AG08396 (cell line): ENCODE measurements around the gene IQGAP2.
"Not testable (repeated sequence)": the region's sequence is repeated elsewhere in the genome, so short reads cannot be mapped to it uniquely, and the experiment has no call there.

ENCODE experiments used
- DNase-seq: peaks from one replicate; pipeline ENCODE4 v3.0.0; 2012; ENCODE audit warnings: low spot score, mixed read lengths

The IQGAP2 gene

DNA sequence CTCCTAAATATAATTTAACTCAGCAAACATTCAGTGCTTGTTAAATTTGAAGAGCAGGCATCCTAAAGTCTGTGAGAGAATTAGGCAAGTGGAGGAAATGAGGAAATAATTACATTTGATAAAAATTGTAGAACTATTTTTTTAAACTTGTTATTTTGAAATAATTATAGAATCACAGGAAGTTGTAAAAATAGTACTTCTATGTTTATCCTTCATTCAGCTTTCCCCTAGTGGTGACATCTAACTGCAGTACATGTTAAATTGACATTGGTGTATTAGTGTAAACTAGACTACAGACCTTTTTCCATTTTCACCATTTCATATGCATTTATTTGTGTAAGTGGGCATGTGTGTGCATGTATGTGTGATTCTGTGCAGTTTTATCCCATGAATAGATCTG is 168.5 kb downstream of the IQGAP2 start:
- no peak for DNase-seq

DNA sequence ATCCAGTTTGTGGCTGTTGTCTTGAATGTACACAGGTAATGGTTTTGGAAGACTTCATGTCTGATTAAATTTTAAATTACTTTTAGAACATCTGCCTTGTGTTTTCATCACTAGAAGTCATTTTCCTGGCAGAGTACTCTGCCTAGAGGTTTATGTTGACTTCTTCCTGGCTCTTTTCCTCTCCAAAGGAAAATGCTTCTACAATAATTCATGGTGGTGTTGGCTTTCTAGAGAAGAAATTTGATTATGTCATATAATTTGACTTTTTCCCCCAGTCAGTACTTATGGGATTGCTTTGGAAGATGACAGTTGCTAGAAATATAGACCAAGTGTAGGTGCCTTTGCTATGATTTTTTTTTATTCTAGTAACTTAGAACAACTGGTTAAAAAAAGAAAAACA is 173.4 kb downstream of the IQGAP2 start:
- no peak for DNase-seq

DNA sequence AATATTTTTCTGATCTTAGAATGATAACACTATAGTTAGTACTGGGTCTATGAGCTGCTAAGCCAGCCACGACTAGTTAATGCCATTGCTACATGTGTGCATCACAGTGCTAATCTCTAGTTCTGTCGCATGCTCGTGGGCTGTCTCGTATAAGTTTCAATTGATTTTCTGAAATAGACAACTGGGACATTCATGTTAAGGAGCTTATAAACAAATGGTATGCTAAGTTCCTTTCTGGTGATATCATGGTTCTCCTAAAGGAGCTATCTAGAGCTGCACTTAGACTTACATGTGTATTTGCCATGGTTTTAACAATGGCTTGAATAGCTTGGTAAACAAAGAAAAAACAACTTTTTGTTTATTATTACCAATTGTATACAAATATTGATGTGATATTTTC is 173.9 kb downstream of the IQGAP2 start:
- DNase-seq, result no peak

DNA sequence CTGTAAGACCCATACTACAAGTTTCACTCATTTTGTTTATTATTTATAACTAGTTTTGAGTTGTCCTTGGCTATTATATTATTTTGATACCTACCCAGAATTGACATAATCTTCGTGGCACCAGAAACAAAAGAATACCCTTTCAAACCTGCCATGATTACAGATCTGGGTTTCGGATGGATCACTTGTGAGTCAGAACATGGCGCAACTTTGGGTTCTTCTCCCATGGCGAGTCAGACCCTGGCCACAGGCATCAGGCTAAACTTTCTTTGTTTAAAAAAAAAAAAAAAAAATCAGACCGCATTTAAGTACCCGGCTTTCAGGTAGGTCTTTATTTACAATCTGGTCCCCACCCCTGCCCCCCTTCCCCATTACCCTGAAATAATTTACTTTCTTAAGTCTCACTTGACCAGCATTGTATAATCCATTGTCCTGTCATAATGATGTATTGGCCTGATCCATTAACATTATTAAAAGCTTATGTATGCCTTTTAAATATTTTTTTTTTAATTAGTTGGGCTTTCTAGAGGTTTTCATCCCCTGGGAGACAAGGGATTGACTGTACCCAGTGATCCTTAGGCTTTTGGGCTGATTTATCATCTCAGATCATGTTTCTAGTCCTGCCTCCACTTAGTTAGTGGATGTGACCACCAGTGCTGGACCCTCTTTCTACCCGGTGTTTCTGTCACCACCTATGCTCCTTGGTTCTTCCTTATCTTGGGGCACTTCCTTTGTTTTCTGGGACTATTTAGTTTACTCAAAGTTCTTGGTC is 176.3 kb downstream of the IQGAP2 start:
- no peak for DNase-seq

DNA sequence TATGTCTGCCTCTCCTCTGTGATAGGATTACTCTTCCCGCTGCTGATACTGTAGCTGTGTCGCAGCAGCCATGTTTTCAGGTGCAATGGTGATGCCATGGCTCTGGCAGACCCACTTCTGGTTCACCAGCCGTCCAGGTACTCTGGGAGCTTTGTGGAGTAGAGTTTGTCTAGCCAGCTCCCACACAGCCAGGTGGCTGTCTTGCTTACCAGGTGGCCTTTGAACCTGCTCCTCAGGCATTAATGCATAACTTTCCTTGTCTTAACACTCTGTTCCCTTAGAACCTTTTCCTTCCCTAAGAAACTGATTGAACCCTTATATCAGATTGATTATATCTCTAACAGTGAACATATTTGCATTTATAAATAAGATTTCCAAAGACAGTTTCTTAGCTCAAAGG is 177.9 kb downstream of the IQGAP2 start:
- DNase-seq, result no peak

DNA sequence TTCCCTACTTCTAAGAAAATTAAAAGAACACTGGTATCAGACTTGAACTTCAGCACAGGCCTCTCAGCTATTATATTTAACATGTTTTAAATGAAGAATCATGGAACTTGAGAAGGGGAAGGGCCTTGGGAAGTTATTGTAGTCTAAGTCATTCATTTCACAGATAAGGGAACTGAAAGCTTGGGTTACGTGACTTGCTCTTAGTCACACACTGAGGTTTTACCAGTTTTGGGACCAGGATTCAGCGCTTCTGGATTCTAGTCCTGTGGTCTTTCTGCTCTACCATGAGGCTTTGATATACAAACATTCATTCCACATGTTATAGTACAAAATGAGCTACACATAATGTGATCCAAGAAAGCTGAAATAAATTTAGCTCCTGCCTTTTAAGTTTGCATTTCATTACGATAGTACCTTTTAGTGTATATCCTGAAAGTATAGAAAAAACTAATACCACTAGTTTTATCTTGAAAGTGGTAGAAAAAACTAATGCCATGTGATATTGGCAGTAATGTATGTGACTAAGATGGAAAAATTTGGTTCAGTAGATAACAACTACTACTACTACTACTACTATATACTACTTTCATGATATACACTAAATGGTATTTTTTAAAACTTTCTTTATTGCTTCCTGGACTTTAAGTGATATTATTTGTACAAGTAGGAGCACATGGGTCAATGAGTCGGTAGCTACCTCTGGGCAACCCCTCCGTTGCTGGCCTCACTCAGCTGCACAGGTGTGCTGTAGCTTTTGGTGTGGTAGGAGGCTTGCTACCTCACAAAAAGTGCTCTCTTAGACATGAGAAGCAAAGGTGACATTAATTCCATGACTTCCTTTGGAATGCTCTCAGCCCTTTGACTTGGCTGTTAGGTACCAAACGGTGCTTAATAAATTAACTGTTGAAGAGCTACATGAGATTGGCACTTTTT is 179.4 kb downstream of the IQGAP2 start:
- no peak for DNase-seq

DNA sequence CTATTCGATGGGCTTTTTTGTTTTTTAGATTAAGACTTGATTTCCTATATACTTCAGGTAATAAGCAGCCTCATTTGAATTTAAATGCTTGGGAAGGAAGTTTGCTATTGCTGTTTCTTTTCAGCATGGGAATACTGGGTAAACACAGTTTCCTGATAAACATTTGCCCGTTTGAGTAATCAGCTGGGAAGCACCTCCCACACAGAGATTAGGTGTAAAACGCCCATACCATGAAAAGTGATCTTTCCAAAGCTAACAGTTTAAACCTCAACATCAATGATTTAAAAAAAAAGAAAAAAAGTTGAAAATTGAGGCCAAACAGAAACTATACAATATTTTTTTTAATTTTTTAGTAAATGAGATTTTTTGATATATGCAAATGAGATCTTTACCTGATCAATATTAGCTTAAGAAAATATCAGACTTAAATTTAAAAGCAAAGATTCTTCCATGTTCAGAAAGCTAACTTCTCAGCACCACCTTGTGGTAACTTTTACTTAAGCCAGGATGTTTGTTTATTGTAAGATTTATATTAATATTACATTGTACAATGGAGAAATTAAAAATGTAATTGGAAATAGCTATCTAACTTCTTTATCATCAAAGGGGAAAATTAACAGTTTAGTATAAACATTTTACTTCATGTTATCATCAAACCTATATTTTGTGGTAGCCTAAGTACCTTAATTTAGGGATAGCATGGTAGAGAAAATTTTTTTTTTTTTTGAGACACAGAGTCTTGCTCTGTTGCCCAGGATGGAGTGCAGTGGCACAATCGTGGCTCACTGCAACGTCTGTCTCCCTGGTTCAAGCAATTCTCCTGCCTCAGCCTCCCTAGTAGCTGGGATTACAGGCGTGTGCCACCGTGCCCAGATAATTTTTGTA is 180.3 kb downstream of the IQGAP2 start:
- DNase-seq, result no peak

DNA sequence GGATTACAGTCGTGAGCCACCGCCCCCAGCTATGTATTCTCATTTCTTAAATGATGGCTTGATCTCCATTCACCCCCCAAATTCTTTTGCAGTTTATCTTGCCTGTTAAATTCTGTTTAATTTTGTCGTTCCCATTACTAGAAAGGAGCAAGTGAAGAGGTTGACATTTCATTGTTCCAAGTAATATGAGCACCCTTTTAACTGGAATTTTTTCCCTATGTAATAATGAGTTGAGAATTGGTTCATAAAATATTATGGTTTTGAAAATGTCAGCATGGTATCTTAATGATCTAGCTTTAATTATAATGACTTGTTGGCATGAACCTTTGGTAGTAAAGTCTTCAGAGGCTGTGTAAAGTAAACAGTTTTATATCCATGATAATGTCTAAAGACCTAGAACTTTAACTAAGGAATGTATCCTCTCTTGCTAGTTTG is 182.7 kb downstream of the IQGAP2 start:
- no peak for DNase-seq

DNA sequence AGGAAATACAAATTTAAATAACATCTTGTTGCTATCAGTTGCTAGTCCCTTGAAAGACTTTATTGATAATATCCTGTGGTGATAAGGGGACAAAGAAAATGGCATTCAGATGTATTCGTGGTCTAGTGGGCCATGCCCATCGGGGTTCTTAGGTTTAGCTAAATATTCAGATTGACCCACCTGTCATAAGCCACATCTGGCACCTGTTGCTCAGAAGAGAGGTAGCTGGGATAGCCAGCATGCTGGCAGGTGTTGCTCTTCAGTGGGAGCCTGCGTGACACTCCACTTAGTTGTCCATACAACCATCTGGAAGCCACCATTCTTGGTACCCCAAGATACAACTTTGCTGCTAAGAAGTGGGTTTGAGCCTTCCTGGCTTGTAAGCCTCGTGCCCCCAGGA is 183.4 kb downstream of the IQGAP2 start:
- no peak for DNase-seq

DNA sequence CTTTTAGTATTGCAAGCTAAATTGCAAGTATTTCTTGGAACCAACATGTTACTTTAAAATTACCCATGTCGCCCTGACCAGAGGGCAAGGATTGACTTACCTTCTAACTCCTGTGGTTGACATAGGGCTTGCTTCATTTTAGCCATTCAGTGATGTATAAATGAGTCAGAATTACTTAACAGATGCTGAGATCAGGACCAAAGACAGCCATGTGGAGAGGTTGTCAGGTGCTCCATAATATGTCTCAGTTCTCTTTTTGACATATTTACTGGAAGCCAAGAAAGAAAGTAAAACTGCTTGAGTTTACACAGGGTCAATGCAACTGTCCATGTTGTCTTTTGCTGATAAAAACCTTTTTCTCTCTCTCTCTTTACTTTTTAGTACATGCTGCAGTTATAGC is 186.9 kb downstream of the IQGAP2 start:
- no peak for DNase-seq

DNA sequence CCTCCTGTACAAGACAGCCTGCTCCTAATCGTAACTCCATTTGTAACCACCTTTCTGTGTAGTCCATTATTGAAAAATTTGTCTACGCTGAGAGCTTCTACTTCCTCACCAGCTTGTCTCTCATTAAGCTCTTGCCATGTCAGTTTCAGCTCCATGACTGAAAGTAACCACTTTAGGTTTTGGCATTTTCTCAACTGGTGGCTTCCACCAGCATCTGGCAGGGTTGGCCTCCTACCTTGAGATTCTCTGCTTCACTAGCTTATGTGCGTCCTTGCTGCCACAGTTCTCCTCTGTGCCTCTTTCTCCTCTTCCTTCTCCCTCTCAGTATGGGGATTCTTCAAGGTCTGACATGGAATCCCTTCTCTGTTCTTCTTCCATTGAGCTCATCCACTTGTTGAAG is 188.3 kb downstream of the IQGAP2 start:
- DNase-seq, result no peak

DNA sequence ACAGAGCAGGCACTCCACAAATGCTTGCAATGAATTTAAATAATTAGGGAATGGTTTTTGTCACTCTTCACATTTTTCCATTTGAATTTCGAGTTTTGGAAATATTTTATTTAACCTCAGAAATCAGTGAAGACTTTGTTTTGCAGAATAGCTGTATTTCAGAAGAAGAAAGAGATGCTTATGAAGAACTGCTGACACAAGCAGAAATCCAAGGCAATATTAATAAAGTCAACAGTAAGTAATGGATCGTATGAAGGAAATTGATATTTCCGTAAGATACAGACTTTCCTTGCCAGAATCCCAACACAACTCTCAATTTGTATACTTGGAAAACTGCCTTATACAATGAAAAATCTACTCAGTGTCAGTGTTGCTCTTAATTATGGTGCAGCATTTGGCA is 189.6 kb downstream of the IQGAP2 start:
- DNase-seq, result no peak

DNA sequence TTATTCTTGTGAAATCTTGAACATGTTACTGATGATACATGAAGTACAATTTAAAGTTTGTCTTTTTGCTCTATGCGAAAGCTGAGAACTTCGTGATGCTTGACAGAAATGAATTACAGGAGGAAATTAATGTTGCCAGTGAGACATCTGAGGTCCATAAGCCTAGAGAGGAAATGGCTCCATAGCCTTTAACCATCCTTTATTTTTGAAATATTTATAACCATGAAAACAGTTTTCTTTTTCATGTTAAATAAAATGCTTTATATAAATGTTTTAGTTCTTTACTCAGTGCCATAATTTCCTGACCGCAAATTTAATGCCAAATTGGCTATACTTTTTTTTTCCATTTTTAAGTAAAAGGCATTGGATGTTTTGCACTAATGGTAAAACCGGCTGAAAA is 191.0 kb downstream of the IQGAP2 start:
- DNase-seq, result no peak

DNA sequence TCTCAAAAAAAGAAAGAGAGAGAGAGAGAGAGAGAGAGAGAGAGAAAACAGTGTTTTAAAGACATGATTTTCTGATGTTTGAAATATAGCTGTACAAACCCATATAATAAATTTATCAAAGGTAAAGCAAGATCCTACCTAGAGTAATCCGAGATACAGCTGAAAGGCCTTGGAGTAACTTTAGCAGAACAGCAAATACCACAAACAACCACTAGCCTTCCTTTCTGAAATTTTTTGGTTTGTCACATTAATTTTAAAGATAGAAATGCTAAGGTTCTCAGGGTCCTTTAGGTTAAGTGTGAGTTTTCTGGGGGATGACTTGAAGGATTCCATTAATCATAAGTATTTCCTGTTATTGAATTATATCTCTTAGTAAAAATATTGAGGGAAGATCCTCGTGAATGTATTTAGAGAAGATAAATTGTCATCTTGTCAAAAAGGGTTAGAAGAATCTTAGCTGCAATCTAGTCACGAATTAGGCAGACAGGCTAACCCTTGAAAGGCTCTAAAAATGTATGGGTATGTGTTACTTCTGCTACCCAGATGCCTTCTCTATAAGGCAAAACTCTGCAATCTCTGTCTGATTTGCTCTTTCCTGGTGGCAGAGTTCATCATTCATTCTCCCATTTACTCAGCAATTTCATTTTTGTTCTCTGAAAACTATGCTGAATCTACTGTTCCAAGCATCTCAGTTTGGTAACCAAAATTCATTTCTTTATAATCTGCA is 192.8 kb downstream of the IQGAP2 start:
- no peak for DNase-seq

DNA sequence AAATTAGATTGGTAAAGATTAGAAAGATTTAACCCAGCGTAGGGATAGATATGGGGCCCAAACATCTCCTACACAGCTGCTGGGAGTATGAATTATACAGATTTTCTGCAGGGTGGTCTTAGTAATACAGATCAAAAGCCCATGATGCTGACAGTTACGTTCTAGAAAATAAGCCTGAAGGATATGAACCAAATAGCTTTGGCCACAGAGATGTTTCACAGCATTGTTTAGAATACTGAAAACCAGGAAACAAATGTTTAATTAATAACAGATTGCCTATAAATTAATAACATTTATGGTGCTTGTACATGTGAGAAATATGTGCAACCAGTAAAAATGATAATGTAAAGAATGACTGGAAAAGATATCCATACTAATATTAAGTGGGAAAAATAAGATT is 195.4 kb downstream of the IQGAP2 start:
- no peak for DNase-seq

DNA sequence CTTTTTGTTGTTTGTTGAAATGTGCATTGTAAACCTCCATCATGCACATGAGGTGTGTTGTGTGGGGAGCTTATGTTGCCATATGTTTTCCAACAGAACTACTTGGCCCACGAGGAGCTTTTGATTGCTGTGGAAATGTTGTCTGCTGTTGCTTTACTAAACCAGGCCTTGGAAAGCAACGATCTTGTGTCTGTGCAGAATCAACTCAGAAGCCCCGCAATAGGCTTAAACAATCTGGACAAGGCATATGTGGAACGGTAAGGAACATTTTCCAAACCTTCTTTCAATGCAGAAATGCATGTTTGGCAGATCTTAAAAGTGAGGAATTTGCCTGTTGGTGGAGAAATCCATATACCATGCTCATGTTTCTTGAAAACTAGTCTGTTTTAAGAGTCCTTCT is 197.6 kb downstream of the IQGAP2 start:
- DNase-seq, result no peak

DNA sequence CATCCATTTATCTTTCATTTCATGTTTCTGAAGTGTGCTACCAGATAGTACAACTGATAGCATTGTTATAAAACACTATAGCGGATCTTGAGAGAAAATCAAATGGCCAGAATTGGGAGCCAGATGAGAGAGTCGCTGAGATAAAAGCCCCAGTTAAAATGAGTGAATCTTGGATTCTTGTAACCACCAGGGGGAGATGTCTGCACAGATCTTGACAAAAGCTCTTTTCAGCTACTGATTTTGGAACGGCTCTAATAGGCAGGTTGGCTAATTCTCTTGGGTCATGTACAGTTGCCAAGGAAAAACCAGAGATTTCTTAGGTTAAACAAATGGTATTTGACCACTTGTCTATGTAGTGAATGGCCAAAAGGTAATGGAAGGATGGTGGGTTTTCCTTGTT is 198.4 kb downstream of the IQGAP2 start:
- peak; percentile 57 for DNase-seq

DNA sequence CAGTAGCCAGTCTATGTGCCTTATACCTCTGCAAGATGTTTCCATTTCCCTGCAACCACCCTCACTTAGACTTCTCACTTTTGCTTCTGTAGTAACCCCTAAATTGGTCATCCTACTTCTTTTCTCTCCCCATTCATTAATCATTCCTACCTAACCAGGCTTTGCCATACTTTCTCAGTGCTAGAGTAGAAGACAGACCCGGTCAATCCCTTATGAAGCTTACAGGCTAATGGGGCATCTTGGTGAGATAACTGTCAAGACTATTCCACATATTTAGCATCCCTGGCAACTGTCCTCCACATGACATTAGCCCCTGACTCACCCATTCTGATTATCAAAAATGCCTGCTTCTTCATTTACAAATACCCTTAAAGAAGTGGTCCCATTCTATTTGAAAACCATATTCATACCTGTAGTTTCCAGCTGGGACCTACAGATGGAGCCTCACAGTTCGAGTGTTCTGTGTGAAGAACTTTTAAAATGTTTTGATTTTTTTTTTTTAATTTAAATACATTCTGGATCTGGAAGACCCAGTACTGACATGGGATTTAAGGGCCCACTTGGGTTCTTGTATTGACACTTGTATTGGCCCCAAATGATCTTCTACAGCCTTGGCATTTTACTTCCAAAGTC is 199.1 kb downstream of the IQGAP2 start:
- no peak for DNase-seq

DNA sequence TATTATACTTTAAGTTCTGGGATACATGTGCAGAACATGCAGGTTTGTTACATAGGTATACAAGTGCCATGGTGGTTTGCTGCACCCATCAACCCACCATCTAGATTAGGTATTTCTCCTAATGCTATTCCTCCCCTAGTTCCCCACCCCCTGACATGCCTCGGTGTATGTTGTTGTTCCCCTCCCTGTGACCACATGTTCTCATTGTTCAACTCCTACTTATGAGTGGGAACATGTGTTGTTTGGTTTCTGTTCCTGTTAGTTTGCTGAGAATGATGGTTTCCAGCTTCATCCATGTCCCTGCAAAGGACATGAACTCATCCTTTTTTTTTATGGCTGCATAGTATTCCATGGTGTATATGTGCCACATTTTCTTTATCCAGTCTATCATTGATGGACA is 200.9 kb downstream of the IQGAP2 start:
- DNase-seq, result not testable (repeated sequence)

DNA sequence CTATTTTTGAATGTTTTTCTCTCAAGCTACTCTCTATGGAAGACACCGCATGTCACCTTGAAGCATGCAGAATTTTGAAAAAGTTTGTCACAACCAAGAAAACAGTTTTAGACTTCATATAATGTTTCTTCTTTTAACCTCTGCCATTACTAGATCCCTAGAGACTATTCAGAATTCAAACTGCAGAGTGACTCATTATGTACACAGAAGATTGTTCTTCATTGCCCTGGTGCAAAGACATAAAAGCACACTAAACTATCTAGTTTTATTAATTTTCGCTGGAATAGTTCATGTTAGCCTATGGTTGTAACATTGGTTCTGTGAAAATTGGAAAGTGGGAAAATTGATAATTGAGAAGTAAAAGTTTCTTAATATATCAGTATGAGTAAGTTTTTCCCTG is 201.8 kb downstream of the IQGAP2 start:
- DNase-seq, result no peak

DNA sequence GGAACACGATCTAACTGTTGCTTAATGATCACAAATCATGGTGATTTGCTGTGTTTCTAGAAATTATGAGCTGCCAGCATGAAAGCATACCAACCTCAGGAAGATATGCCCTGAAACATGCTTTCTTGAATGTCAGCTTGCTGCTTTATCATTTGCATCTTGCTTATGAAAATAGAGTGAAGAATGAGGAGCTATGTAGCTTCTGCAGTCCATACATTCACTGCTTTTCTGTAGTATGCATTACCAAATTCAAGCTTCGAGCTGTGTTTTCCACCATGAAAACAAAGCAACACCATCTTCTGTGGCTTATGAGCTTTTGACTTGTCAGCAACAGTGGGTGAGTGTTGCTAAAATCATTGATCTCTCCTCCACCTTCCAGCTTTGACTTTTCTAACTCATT is 203.6 kb downstream of the IQGAP2 start:
- DNase-seq, result no peak
